Mucosa of rectum (tissue), 2 donors: ENCODE data around the gene BSND.

Experiments used
- H3K27ac ChIP-seq, 2 donors: one replicate each; pipeline ENCODE4 v1.7.0; 2013; ENCODE audit warnings: inconsistent platforms in 2 of 2, low read depth in 2 of 2, low read length in 2 of 2
- H3K27me3 ChIP-seq, 2 donors: one replicate each; pipeline ENCODE4 v1.7.0; 2013; ENCODE audit warnings: low read length in 2 of 2; ENCODE audit not compliant: control insufficient read depth in 2 of 2, insufficient read depth in 2 of 2
- H3K36me3 ChIP-seq, 2 donors: one replicate each; pipeline ENCODE4 v1.7.0; 2013; ENCODE audit warnings: low read length in 2 of 2; ENCODE audit not compliant: control insufficient read depth in 2 of 2, insufficient read depth in 2 of 2
- H3K4me1 ChIP-seq, 2 donors: one replicate each; pipeline ENCODE4 v1.7.0; 2013; ENCODE audit warnings: low read length in 2 of 2, mild to moderate bottlenecking in 1 of 2; ENCODE audit not compliant: control insufficient read depth in 2 of 2, insufficient read depth in 2 of 2
- H3K4me3 ChIP-seq, 2 donors: one replicate each; pipeline ENCODE4 v1.7.0; 2013; ENCODE audit warnings: low read length in 2 of 2
- H3K9ac ChIP-seq, 2 donors: one replicate each; pipeline ENCODE4 v1.7.0; 2013; ENCODE audit warnings: low read length in 2 of 2, low read depth in 1 of 2, mild to moderate bottlenecking in 1 of 2
- H3K9me3 ChIP-seq, 2 donors: one replicate each; pipeline ENCODE4 v1.7.0; 2013; ENCODE audit warnings: low read length in 2 of 2; ENCODE audit not compliant: control insufficient read depth in 2 of 2
- donor health status: healthy.
- donor health status: Normal muscosa, but diverticular disease.

Gene BSND

DNA sequence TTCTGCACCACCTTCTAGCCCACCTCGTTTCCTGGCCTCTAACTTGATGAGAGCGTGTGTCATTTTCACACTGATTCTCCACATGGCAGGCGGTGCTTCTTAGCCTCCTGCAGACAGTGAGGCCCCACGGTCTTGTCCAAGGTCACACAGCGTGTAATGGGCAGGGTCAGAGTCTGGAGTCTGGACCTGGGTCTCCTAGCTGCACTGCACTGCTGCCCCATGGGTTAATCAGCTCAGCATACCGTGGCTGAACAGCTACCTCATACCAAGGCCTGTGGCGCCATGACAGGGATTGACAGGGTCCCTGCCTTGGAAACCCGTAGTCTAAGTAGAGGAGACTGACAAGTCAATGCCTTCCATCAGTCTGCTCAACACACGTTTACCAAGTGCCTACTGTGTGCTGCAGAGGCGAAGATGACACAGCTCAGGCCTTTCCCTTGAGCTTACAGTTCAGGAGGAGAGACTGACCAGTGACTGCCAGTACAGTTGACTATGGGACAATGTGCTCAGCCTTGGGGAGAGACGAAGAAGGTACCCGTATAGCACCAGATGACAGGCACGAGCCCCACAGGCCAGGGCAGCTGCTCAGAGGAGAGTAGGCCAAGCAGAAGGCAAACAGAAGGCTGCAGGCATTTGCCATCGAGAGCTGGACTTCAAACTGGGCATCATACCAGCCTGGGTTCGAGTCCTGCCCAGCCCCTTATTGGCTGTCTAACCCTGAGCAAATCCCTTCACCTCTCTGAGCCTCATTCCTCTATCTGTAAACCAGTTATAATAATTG is 46.1 kb downstream of the BSND start:
- Histone ChIP-seq H3K9ac (no peak overlapping the region), H3K9me3 (no peaks in the 10 kb centered on the region), H3K27me3 (peaks cover 0 to 10% of the 10 kb centered on the region in 2 donors), H3K36me3 (no peaks in the 10 kb centered on the region), H3K4me3 (no peak overlapping the region), H3K4me1 (peaks cover 2% of the 10 kb centered on the region in 2 donors), H3K27ac (no peak overlapping the region)

- Histone ChIP-seq H3K9ac (no peak overlapping the region), H3K36me3 (no peaks in the 10 kb centered on the region), H3K27ac (no peak overlapping the region), H3K4me3 (no peak overlapping the region), H3K9me3 (no peaks in the 10 kb centered on the region), H3K27me3 (peaks cover 0 to 7% of the 10 kb centered on the region in 2 donors), H3K4me1 (no peaks in the 10 kb centered on the region)
Observed at GRCh38 chr1:55045430-55045829, 46.7 kb downstream of the BSND start.

DNA sequence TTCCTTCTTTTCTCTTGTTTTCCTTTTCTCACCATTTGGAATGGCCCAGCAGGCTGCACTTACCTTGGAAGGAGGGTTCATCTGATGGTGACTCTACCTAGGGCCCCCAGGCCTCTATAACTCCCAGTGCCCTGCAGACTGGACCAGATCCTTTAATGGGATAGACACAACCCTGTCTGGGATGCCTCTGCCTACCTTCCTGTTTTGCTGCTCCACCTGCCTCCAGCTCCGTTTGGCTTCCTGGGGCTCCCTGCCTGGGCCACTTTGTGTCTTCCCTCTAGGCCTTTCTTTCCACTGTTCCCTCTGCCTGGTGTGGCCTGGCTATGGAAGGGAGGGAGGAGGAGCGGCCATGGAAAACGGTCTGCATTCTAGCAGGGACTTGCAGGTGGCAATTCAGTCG is 48.1 kb downstream of the BSND start:
- H3K36me3 ChIP-seq, result no peaks in the 10 kb centered on the region
- no peak overlapping the region for H3K4me3 ChIP-seq
- H3K27me3 ChIP-seq, result no peaks in the 10 kb centered on the region
- no peak overlapping the region for H3K27ac ChIP-seq
- no peaks in the 10 kb centered on the region for H3K9me3 ChIP-seq
- no peak overlapping the region for H3K9ac ChIP-seq
- H3K4me1 ChIP-seq, result no peaks in the 10 kb centered on the region

- no peaks in the 10 kb centered on the region for H3K27me3 ChIP-seq
- H3K4me1 ChIP-seq, result no peaks in the 10 kb centered on the region
- H3K4me3 ChIP-seq, result no peak overlapping the region
- no peak overlapping the region for H3K9ac ChIP-seq
- H3K27ac ChIP-seq, result no peak overlapping the region
- H3K9me3 ChIP-seq, result no peaks in the 10 kb centered on the region
- no peaks in the 10 kb centered on the region for H3K36me3 ChIP-seq
Observed at GRCh38 chr1:55047611-55048010, 48.9 kb downstream of the BSND start.

DNA sequence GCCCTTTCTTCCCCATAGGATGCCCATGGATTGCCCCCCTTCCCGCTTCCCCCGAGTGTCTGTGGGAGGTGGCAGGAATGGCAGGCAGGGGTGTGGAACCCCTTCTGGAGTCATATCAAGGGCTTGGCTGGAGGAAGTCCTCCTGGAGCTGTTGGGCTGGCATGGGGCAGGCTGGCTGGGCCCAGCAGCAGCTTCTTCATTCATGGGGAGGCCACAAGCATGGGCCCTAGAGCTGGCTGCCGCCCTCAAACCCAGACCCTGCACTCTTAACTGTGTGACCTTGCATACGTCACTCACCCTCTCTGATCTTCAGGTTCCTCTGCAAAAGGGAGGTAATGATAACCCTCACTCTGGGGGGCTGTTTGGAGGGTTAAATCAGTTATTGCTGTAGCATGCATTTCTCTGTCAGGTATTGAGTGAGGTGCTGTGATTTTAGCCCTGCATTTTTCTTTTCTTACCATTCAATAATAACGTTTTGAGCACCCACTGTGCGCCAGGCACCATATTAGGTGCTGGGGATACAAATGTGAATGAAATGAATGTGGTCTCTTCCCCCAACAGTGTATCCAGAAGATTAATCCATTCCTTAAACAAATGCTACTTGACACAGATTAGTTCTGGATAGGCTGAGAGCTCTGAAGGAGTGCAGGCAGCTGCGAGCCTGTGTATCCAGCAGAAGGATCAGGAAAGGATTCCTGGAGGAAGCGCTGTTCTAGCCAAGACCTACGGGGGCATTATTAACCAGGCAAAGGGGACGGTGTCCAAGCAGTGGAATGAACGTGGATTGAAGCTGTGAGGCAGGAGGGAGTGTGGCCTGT is 49.9 kb downstream of the BSND start:
- Histone ChIP-seq H3K4me1 (no peaks in the 10 kb centered on the region), H3K9ac (no peak overlapping the region), H3K36me3 (no peaks in the 10 kb centered on the region), H3K27me3 (no peaks in the 10 kb centered on the region), H3K9me3 (no peaks in the 10 kb centered on the region), H3K4me3 (no peak overlapping the region), H3K27ac (no peak overlapping the region)

DNA sequence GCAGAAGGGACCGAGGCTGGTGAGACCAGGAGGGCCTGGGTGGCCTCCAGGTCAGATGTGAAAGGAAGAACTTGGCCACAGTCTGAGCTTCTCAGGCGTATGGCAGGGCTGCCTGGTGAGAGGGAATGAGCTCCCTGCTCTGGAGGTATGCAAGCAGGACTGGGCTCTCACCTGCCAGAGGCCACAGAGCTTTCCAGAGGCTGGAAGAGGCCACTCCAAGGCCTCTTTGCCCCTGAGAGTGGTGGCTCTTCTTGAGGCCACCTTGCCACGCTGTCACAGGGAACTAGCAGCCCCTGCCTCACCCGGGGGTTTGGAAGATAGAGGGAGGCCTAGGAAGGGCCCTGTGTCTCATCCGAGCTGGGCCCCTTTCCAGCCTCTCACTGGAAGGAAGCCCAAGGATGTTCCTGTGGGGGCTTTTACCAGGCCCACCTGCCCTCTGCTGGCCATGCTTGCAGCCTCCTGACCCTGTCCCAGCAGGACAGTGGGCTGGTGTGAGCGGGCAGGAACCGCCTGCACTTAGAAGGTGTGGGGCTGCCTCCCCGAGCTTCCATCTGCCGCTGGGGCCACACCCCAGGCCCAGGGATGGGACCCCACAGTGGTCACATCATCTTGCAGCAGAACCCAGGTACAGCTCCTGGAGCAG is 50.7 kb downstream of the BSND start:
- no peaks in the 10 kb centered on the region for H3K27me3 ChIP-seq
- no peak overlapping the region for H3K9ac ChIP-seq
- H3K4me1 ChIP-seq, result no peaks in the 10 kb centered on the region
- H3K9me3 ChIP-seq, result no peaks in the 10 kb centered on the region
- peaks cover 0 to 3% of the 10 kb centered on the region in 2 donors for H3K36me3 ChIP-seq
- no peak overlapping the region for H3K4me3 ChIP-seq
- H3K27ac ChIP-seq, result no peak overlapping the region

- Histone ChIP-seq H3K4me3 (no peak overlapping the region), H3K36me3 (peaks cover 0 to 3% of the 10 kb centered on the region in 2 donors), H3K9ac (no peak overlapping the region)
Observed at GRCh38 chr1:55049914-55050278, 51.2 kb downstream of the BSND start.

GRCh38 chr1:55050283-55050682 is 51.5 kb downstream of the BSND start:
- Histone ChIP-seq H3K27ac (no peak overlapping the region), H3K9ac (no peak overlapping the region), H3K4me3 (no peak overlapping the region), H3K9me3 (no peaks in the 10 kb centered on the region), H3K27me3 (no peaks in the 10 kb centered on the region), H3K4me1 (no peaks in the 10 kb centered on the region), H3K36me3 (peaks cover 0 to 3% of the 10 kb centered on the region in 2 donors)

More at GRCh38 chr1:55049914-55050278, 51.2 kb downstream of the BSND start:
- Histone ChIP-seq H3K27ac (no peak overlapping the region), H3K4me1 (no peaks in the 10 kb centered on the region), H3K9me3 (no peaks in the 10 kb centered on the region), H3K27me3 (no peaks in the 10 kb centered on the region)

GRCh38 chr1:55051169-55051568 is 52.4 kb downstream of the BSND start:
- H3K9me3 ChIP-seq, result no peaks in the 10 kb centered on the region
- no peaks in the 10 kb centered on the region for H3K27me3 ChIP-seq
- H3K9ac ChIP-seq, result no peak overlapping the region
- H3K27ac ChIP-seq, result no peak overlapping the region
- no peak overlapping the region for H3K4me3 ChIP-seq
- peaks cover 0 to 3% of the 10 kb centered on the region in 2 donors for H3K36me3 ChIP-seq
- H3K4me1 ChIP-seq, result no peaks in the 10 kb centered on the region

DNA sequence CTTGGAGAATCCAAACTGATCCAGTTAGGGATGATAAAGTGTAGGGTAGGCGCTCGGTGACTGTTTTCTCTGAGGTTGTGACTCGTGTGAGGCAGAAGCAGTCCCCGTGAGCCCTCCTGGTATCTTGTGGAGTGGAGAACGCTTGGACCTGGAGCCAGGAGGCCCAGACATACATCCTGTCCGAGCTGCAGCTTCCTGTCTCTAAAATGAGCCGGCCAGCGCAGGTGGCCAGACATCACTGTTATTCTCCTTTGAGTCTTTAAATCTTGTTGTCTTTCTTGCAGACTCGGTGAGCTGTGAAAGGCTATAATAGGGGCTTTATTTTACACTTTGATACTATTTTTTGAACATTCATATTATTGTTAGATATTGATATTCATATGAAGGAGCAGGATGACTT is 52.9 kb downstream of the BSND start:
- Histone ChIP-seq H3K9ac (no peak overlapping the region), H3K36me3 (peaks cover 0 to 3% of the 10 kb centered on the region in 2 donors), H3K9me3 (no peaks in the 10 kb centered on the region)

More for the DNA sequence above, 52.9 kb downstream of the BSND start:
- no peak overlapping the region for H3K4me3 ChIP-seq
- H3K27ac ChIP-seq, result no peak overlapping the region
- no peaks in the 10 kb centered on the region for H3K27me3 ChIP-seq
- no peaks in the 10 kb centered on the region for H3K4me1 ChIP-seq
